Epithelial cell of proximal tubule (primary cell): ENCODE data around the gene CBX7. TPM values are rescaled to one million over a fixed set of nuclear protein-coding genes. Genes with fewer than 3 reads are reported as not detected.

Experiments
- DNase-seq: peaks from one replicate; pipeline ENCODE4 v3.0.0-alpha.2; 2011; ENCODE audit warnings: low read depth
- H3K4me3 ChIP-seq: 2 replicates; pipeline ENCODE4 v1.5.1; 2011; ENCODE audit warnings: low read depth, mild to moderate bottlenecking, low read length
- CTCF ChIP-seq: conservative IDR thresholded peaks from 2 replicates; pipeline ENCODE4 v1.5.1; 2012; ENCODE audit warnings: low read depth, mild to moderate bottlenecking, low read length
- total RNA-seq: library from RNA; depleted of rRNA; stranded (reverse); fragments of >200 nt; gene quantifications from 2 replicates; pipeline ENCODE4 v1.2.3, GENCODE V29; 2015

Gene CBX7
- total RNA-seq, 1 donor from 2014 or later: 5.8 TPM

GRCh38 chr22:39130152-39130704 lies 22.3 kb downstream of the CBX7 start:
- no peak for DNase-seq
- no peak for TF ChIP-seq CTCF
- no peak overlapping the region for H3K4me3 ChIP-seq

- H3K4me3 ChIP-seq: no peak overlapping the region
- DNase-seq: no peak
- TF ChIP-seq CTCF: no peak
These were observed 22.7 kb downstream of the CBX7 start for GRCh38 chr22:39129746-39130145.

- no peak for DNase-seq
- no peak overlapping the region for H3K4me3 ChIP-seq
- no peak for TF ChIP-seq CTCF
These were observed 23.4 kb downstream of the CBX7 start for GRCh38 chr22:39129081-39129480.

- DNase-seq: no peak
- no peak for TF ChIP-seq CTCF
- no peak overlapping the region for H3K4me3 ChIP-seq
These were observed 24.0 kb downstream of the CBX7 start for GRCh38 chr22:39128508-39128907.

GRCh38 chr22:39125622-39126021 lies 26.9 kb downstream of the CBX7 start:
- DNase-seq: no peak
- TF ChIP-seq CTCF: no peak
- no peak overlapping the region for H3K4me3 ChIP-seq

GRCh38 chr22:39123751-39124581 lies 28.5 kb downstream of the CBX7 start:
- no peak for DNase-seq
- H3K4me3 ChIP-seq: no peak overlapping the region
- TF ChIP-seq CTCF: no peak
